Fibroblast of lung (primary cell): ENCODE data around the gene YJU2. TPM values are rescaled to one million over a fixed set of nuclear protein-coding genes. Genes with fewer than 3 reads are reported as not detected.
A peak's percentile ranks its signal among the peaks of the same experiment; 100 is the strongest.
"Not testable (repeated sequence)": the region's sequence is repeated elsewhere in the genome, so short reads cannot be mapped to it uniquely, and the experiment has no call there.

ENCODE experiments used
- DNase-seq, 2 donors: peaks; one replicate each; pipeline versions ENCODE4 v3.0.0 to v3.0.0-alpha.2; 2010; ENCODE audit warnings: low read depth in 2 of 2
- H2AFZ ChIP-seq: 2 replicates; pipeline ENCODE4 v1.5.1; 2012; ENCODE audit warnings: low read length, control low read depth, inconsistent platforms
- H3K27ac ChIP-seq: 2 replicates; pipeline ENCODE4 v1.5.1; 2011; ENCODE audit warnings: low read length, control low read depth; ENCODE audit not compliant: insufficient read depth
- H3K27me3 ChIP-seq: 2 replicates; pipeline ENCODE4 v1.5.1; 2011; ENCODE audit warnings: mild to moderate bottlenecking, low read length; ENCODE audit not compliant: control insufficient read depth, insufficient read depth
- H3K36me3 ChIP-seq: 2 replicates; pipeline ENCODE4 v1.5.1; 2011; ENCODE audit warnings: low read length; ENCODE audit not compliant: control insufficient read depth, insufficient read depth
- H3K4me1 ChIP-seq: 2 replicates; pipeline ENCODE4 v1.5.1; 2011; ENCODE audit warnings: low read length; ENCODE audit not compliant: control insufficient read depth, insufficient read depth; ENCODE audit errors: extremely low read depth
- H3K4me2 ChIP-seq: 2 replicates; pipeline ENCODE4 v1.5.1; 2011; ENCODE audit warnings: low read length, control low read depth; ENCODE audit not compliant: insufficient read depth; ENCODE audit errors: extremely low read depth
- H3K4me3 ChIP-seq, 4 experiments: fragments of 200-600 bp in 1 of 4; sonication (generic) in 1 of 4; replicated peaks in 1 of 4; 2 replicates each; pipeline ENCODE4 v1.5.1; 2011 to 2016; ENCODE audit warnings: low read length in 4 of 4, low read depth in 3 of 4, mild to moderate bottlenecking in 3 of 4, control low read depth in 2 of 4, inconsistent platforms in 1 of 4, mixed read lengths in 1 of 4; ENCODE audit not compliant: insufficient read depth in 1 of 4; ENCODE audit errors: control extremely low read depth in 1 of 4
- H3K79me2 ChIP-seq: 2 replicates; pipeline ENCODE4 v1.5.1; 2012; ENCODE audit warnings: mild to moderate bottlenecking, low read length, inconsistent platforms; ENCODE audit not compliant: control insufficient read depth, insufficient read depth
- H3K9ac ChIP-seq: 2 replicates; pipeline ENCODE4 v1.5.1; 2011; ENCODE audit warnings: mild to moderate bottlenecking, low read length, control low read depth; ENCODE audit not compliant: insufficient read depth
- H3K9me3 ChIP-seq: 2 replicates; pipeline ENCODE4 v1.5.1; 2012; ENCODE audit warnings: low read depth, low read length; ENCODE audit not compliant: control insufficient read depth, insufficient read depth
- H4K20me1 ChIP-seq: 2 replicates; pipeline ENCODE4 v1.5.1; 2011; ENCODE audit warnings: low read length; ENCODE audit not compliant: control insufficient read depth, insufficient read depth; ENCODE audit errors: extremely low read depth
- EZH2 ChIP-seq: IDR thresholded peaks from 2 replicates; pipeline ENCODE4 v1.5.1; 2012; ENCODE audit warnings: low read length, control low read depth, mild to moderate bottlenecking; ENCODE audit errors: missing control alignments
- polyA plus RNA-seq, 2 donors: library from polyadenylated mRNA; depleted of rRNA in 1 of 2; stranded (reverse) in 1 of 2; unstranded in 1 of 2; fragments of >200 nt; gene quantifications; 2 replicates each; pipeline ENCODE4 v1.2.1, GENCODE V29; 2011 to 2012; ENCODE audit warnings: missing spikeins in 1 of 2
- total RNA-seq: library from RNA; depleted of rRNA; stranded (reverse); fragments of >200 nt; gene quantifications from 2 replicates; pipeline ENCODE4 v1.2.1, GENCODE V29; 2014
- TF ChIP-seq, protein P1 (sequence below), 2 donors: IDR thresholded peaks in 1 of 2; conservative IDR thresholded peaks in 1 of 2; 1 replicate in 1 of 2; 2 replicates in 1 of 2; pipeline ENCODE4 v1.5.1; 2011 to 2012; ENCODE audit warnings: low read length in 2 of 2, control low read depth in 1 of 2, inconsistent platforms in 1 of 2, low read depth in 1 of 2, mild to moderate bottlenecking in 1 of 2

Gene YJU2
- total and polyA plus RNA-seq, 2 donors (not counting 1 experiment from before 2014, with no cell fraction given), result 10.7 to 14.7 TPM

DNA sequence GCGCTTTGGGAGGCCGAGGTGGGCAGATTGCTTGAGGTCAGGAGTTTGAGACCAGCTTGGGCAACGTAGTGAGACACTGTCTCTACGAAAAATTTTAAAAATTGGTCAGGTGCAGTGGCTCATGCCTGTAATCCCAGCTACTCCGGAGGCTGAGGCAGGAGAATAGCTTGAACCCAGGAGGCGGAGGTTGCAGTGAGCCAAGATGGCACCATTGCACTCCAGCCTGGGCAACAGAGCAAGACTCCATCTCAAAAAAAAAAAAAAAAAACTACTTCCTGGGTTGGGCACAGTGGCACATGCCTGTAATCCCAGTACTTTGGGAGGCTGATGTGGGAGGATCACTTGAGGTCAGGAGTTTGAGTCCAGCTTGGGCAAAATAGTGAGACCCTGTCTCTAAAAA, 15.4 kb upstream of the YJU2 start:
- not testable (repeated sequence) for H3K9ac ChIP-seq, H3K4me2 ChIP-seq

DNA sequence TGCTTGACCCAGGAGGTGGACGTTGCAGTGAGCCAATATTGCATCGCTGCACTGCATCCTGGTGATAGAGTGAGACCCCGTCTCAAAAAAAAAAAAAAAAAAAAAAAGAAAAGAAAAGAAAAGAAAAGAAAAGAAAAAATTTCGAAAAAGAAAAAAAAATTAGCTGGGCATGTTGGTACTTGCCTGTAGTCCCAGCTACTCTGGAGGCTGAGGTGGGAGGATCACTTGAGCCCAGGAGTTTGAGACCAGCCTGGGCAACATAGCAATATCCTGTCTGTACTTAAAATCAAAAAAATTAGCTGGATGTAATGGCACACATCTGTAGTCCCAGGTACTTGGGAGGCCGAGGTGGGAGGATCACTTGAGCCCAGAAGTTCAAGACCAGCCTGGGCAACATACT, 14.7 kb upstream of the YJU2 start:
- H4K20me1 ChIP-seq, DNase-seq, H3K9ac ChIP-seq, H3K36me3 ChIP-seq, H3K79me2 ChIP-seq, H3K4me1 ChIP-seq, H3K9me3 ChIP-seq, H3K27ac ChIP-seq, H3K4me2 ChIP-seq, H2AFZ ChIP-seq, H3K4me3 ChIP-seq: not testable (repeated sequence)
- peaks cover 11% of the 10 kb centered on the region for H3K27me3 ChIP-seq

More for the DNA sequence above, 15.4 kb upstream of the YJU2 start:
- not testable (repeated sequence) for DNase-seq, H3K36me3 ChIP-seq, H3K4me3 ChIP-seq, H3K9me3 ChIP-seq, H2AFZ ChIP-seq, H3K79me2 ChIP-seq, H4K20me1 ChIP-seq, H3K27ac ChIP-seq, H3K4me1 ChIP-seq
- peaks cover 11% of the 10 kb centered on the region for H3K27me3 ChIP-seq

DNA sequence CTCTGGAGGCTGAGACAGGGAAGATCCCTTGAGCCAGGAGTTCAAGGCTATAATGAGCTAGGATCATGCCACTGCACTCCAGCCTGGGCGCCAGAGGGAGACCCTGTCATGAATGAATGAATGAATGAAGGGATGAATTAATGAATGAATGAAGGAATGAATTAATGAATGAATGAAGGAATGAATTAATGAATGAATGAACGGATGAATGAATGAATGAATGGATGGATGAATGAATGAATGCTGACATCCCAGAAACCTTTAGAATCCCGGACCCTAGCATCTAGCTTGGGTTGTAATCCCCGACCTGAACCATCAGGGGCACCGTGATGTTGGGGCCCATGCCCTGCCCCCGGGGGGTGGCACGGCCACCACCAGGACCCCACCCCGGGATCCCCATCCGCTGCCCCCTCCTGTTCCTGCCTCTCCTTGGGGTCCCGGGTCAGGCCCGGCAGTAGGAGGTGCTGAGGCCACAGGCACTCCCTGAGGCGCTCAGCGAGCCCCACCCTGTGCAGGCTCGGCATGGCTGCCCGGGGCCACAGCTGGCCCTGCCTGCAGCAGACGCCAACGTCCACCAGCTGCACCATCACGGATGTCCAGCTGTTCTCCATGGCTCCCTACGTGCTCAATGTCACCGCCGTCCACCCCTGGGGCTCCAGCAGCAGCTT, 14.1 kb upstream of the YJU2 start:
- Histone ChIP-seq H4K20me1 (no peaks in the 10 kb centered on the region), H3K27me3 (peaks cover 7% of the 10 kb centered on the region), H3K27ac (no peak overlapping the region), H3K79me2 (no peaks in the 10 kb centered on the region), H3K4me2 (no peak overlapping the region), H2AFZ (no peak overlapping the region), H3K9me3 (no peaks in the 10 kb centered on the region), H3K9ac (no peak overlapping the region), H3K4me3 (no peak overlapping the region), H3K36me3 (no peaks in the 10 kb centered on the region), H3K4me1 (peaks cover 3% of the 10 kb centered on the region)
- no peak for DNase-seq
- no peak for TF ChIP-seq EZH2
- TF ChIP-seq, protein P1, sequence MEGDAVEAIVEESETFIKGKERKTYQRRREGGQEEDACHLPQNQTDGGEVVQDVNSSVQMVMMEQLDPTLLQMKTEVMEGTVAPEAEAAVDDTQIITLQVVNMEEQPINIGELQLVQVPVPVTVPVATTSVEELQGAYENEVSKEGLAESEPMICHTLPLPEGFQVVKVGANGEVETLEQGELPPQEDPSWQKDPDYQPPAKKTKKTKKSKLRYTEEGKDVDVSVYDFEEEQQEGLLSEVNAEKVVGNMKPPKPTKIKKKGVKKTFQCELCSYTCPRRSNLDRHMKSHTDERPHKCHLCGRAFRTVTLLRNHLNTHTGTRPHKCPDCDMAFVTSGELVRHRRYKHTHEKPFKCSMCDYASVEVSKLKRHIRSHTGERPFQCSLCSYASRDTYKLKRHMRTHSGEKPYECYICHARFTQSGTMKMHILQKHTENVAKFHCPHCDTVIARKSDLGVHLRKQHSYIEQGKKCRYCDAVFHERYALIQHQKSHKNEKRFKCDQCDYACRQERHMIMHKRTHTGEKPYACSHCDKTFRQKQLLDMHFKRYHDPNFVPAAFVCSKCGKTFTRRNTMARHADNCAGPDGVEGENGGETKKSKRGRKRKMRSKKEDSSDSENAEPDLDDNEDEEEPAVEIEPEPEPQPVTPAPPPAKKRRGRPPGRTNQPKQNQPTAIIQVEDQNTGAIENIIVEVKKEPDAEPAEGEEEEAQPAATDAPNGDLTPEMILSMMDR (conservative IDR thresholded peaks at IDR 0.05 in 1 of 2, IDR thresholded peaks at IDR 0.05 in 1 of 2; ENCODE audit: low read depth in 1 of 2, low read length in 2 of 2), result no peak

DNA sequence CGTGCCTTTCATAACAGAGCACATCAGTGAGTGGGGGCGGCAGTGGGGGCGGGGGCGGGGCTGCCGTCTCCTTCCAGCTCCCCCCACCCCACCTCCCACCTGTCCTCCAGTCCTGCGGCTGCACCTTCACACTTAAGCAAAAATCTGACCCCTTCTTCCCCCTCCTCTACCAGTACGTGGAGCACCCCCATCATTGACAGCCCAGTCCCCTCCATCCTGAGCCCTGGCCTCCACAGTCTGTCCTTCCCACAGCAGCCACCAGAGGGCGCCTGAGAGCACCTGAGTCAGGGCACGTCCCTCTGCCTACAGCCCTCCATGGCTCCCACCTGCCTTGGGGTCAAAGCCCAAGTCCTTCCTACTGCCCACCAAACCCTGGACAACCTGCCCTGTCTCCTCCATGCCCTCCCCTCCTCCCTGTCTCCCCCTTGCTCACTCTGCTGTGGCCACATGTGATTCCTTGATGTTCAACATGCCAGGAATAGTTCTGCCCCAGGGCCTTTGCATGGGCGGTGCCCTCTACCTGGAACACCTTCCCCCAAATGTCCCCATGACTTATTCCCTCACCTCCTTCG, 13.5 kb upstream of the YJU2 start:
- Histone ChIP-seq H3K9ac (no peak overlapping the region), H3K4me3 (no peak overlapping the region), H3K36me3 (no peaks in the 10 kb centered on the region), H4K20me1 (no peaks in the 10 kb centered on the region), H3K4me1 (peaks cover 3% of the 10 kb centered on the region), H3K27ac (no peak overlapping the region), H3K79me2 (no peaks in the 10 kb centered on the region), H3K9me3 (no peaks in the 10 kb centered on the region), H2AFZ (no peak overlapping the region), H3K27me3 (peaks cover 5% of the 10 kb centered on the region), H3K4me2 (no peak overlapping the region)
- DNase-seq, result peak in 1 of 2 donors; percentile 18
- TF ChIP-seq, protein P1 (conservative IDR thresholded peaks at IDR 0.05 in 1 of 2, IDR thresholded peaks at IDR 0.05 in 1 of 2; ENCODE audit: low read depth in 1 of 2, low read length in 2 of 2), result peak; percentile 52 to 73
- TF ChIP-seq EZH2, result no peak
